GM18499 (cell line): ENCODE results near the gene ALDOA.
"Not testable (repeated sequence)": the region's sequence is repeated elsewhere in the genome, so short reads cannot be mapped to it uniquely, and the experiment has no call there.

Experiments
- ATAC-seq: cut with Tn5 transposase; IDR thresholded peaks from one replicate; pipeline ENCODE4 v1.9.1; 2021; ENCODE audit warnings: moderate number of reproducible peaks; ENCODE audit not compliant: insufficient read depth, unreplicated experiment

The ALDOA gene

GRCh38 chr16:30113711-30114333 is 48.3 kb downstream of the ALDOA start:
- ATAC-seq, result no peak

- ATAC-seq, result no peak
Measured at GRCh38 chr16:30114411-30114810, 48.9 kb downstream of the ALDOA start.

- not testable (repeated sequence) for ATAC-seq
Measured at GRCh38 chr16:30114833-30115232, 49.3 kb downstream of the ALDOA start.

- no peak for ATAC-seq
Measured at GRCh38 chr16:30115238-30115637, 49.7 kb downstream of the ALDOA start.

- no peak for ATAC-seq
Measured at GRCh38 chr16:30116291-30117207, 51.0 kb downstream of the ALDOA start.

GRCh38 chr16:30117768-30118167 is 52.2 kb downstream of the ALDOA start:
- no peak for ATAC-seq

- no peak for ATAC-seq
Measured at GRCh38 chr16:30119428-30119827, 53.9 kb downstream of the ALDOA start.
